Measurements from ENCODE around the gene EMC9.

Gene EMC9

GRCh38 chr14:24156840-24157239, 15.4 kb upstream of the EMC9 start:
- TF ChIP-seq POLR2AphosphoS5 (IDR thresholded peaks at IDR 0.05; ENCODE audit: low read depth, low read length) (no peak), FOXP2 (optimal IDR thresholded peaks at IDR 0.05; ENCODE audit: borderline replicate concordance, extremely low read depth, extremely low read length, insufficient read depth) (no peak), TAF1 (IDR thresholded peaks at IDR 0.05; ENCODE audit: borderline replicate concordance, insufficient read depth, low read length) (no peak), SIN3A (IDR thresholded peaks at IDR 0.05; ENCODE audit: borderline replicate concordance, insufficient read depth, low read length) (no peak), REST (IDR thresholded peaks at IDR 0.05; ENCODE audit: insufficient read depth in 1 of 2, low read depth in 2 of 2, low read length in 2 of 2) (no peak)

DNA sequence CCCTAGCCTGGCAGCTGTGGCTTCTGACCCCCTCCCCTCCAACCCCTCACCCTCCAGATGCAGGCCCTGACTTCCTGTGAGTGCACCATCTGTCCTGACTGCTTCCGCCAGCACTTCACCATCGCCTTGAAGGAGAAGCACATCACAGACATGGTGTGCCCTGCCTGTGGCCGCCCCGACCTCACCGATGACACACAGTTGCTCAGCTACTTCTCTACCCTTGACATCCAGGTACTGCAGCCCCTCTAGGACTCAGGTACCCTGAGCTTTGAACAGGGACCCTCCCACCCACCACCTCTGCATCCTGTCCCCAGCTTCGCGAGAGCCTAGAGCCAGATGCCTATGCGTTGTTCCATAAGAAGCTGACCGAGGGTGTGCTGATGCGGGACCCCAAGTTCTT, 13.7 kb upstream of the EMC9 start:
- TF ChIP-seq REST (IDR thresholded peaks at IDR 0.05; ENCODE audit: insufficient read depth in 1 of 2, low read depth in 2 of 2, low read length in 2 of 2) (no peak), FOXP2 (optimal IDR thresholded peaks at IDR 0.05; ENCODE audit: borderline replicate concordance, extremely low read depth, extremely low read length, insufficient read depth) (no peak), SIN3A (IDR thresholded peaks at IDR 0.05; ENCODE audit: borderline replicate concordance, insufficient read depth, low read length) (no peak), POLR2AphosphoS5 (IDR thresholded peaks at IDR 0.05; ENCODE audit: low read depth, low read length) (no peak), TAF1 (IDR thresholded peaks at IDR 0.05; ENCODE audit: borderline replicate concordance, insufficient read depth, low read length) (no peak)

DNA sequence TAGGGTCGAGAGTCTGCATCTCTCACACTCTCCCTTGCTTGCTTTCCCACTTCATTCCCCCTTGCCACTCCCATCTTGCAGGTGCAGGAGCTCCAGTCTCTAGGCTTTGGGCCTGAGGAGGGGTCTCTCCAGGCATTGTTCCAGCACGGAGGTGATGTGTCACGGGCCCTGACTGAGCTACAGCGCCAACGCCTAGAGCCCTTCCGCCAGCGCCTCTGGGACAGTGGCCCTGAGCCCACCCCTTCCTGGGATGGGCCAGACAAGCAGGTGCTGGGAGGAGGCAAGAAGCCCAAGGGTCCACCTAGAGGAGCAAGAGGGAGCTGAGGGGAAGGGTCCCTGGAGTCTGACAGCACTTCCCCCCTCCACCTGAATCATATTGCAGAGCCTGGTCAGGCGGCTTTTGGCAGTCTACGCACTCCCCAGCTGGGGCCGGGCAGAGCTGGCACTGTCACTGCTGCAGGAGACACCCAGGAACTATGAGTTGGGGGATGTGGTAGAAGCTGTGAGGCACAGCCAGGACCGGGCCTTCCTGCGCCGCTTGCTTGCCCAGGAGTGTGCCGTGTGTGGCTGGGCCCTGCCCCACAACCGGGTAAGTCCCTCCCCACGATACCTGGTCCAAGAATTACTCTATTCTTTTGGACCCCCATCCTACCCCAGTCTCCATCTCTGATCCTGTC, 10.2 kb upstream of the EMC9 start:
- TF ChIP-seq POLR2AphosphoS5 (IDR thresholded peaks at IDR 0.05; ENCODE audit: low read depth, low read length) = no peak
- TF ChIP-seq TAF1 (IDR thresholded peaks at IDR 0.05; ENCODE audit: borderline replicate concordance, insufficient read depth, low read length) = no peak
- no peak for TF ChIP-seq REST (IDR thresholded peaks at IDR 0.05; ENCODE audit: insufficient read depth in 1 of 2, low read depth in 2 of 2, low read length in 2 of 2)
- no peak for TF ChIP-seq FOXP2 (optimal IDR thresholded peaks at IDR 0.05; ENCODE audit: borderline replicate concordance, extremely low read depth, extremely low read length, insufficient read depth)
- TF ChIP-seq SIN3A (IDR thresholded peaks at IDR 0.05; ENCODE audit: borderline replicate concordance, insufficient read depth, low read length) = no peak

GRCh38 chr14:24150993-24151392, 9.6 kb upstream of the EMC9 start:
- TF ChIP-seq SIN3A (IDR thresholded peaks at IDR 0.05; ENCODE audit: borderline replicate concordance, insufficient read depth, low read length) (no peak), POLR2AphosphoS5 (IDR thresholded peaks at IDR 0.05; ENCODE audit: low read depth, low read length) (no peak), FOXP2 (optimal IDR thresholded peaks at IDR 0.05; ENCODE audit: borderline replicate concordance, extremely low read depth, extremely low read length, insufficient read depth) (no peak), REST (IDR thresholded peaks at IDR 0.05; ENCODE audit: insufficient read depth in 1 of 2, low read depth in 2 of 2, low read length in 2 of 2) (no peak), TAF1 (IDR thresholded peaks at IDR 0.05; ENCODE audit: borderline replicate concordance, insufficient read depth, low read length) (no peak)

Measured in PFSK-1 (cell line).